CD4-positive, alpha-beta T cell (primary cell): ENCODE data around the gene COL25A1. TPM values are rescaled to one million over a fixed set of nuclear protein-coding genes. Genes with fewer than 3 reads are reported as not detected.

ENCODE experiments used
- ATAC-seq: fragments of 200-7000 bp; cut with Tn5 transposase; one replicate; pipeline ENCODE4 v1.10.0; 2022; ENCODE audit warnings: mild to moderate bottlenecking; ENCODE audit not compliant: poor library complexity
- CTCF ChIA-PET: fragments of 350-600 bp; sonication (Branson Sonifier 250); formaldehyde crosslinking; loops from one replicate; lab custom pipeline; 2021; ENCODE audit warnings: antibody characterized with exemption, inconsistent platforms; lab: Charles Lee
- POLR2A ChIA-PET: fragments of 350-600 bp; sonication (Branson Sonifier 250); formaldehyde crosslinking; loops from one replicate; lab custom pipeline; 2021; ENCODE audit warnings: antibody characterized with exemption, inconsistent platforms; lab: Charles Lee
- DNase-seq, 14 experiments: peaks; one replicate each; pipeline ENCODE4 v3.0.0-alpha.2; 2013 to 2020; ENCODE audit warnings: mixed read lengths in 2 of 14
- H3K27ac ChIP-seq, 2 donors: one replicate each; pipeline versions ENCODE4 v1.5.1 to v1.7.0; 2013; ENCODE audit warnings: low read length in 2 of 2, low read depth in 1 of 2, mild to moderate bottlenecking in 1 of 2
- H3K27me3 ChIP-seq, 2 experiments: 1 replicate in 1 of 2; 2 replicates in 1 of 2; pipeline versions ENCODE4 v1.6.1 to v1.7.0; 2013; ENCODE audit warnings: low read length in 2 of 2, control low read depth in 1 of 2, mild to moderate bottlenecking in 1 of 2, moderate library complexity in 1 of 2; ENCODE audit not compliant: insufficient read depth in 2 of 2, control insufficient read depth in 1 of 2
- H3K36me3 ChIP-seq: one replicate; pipeline ENCODE4 v1.6.1; 2013; ENCODE audit warnings: low read length, control low read depth; ENCODE audit not compliant: insufficient read depth
- H3K4me1 ChIP-seq: one replicate; pipeline ENCODE4 v1.6.1; 2013; ENCODE audit warnings: low read length, control low read depth; ENCODE audit not compliant: insufficient read depth
- H3K4me3 ChIP-seq: one replicate; pipeline ENCODE4 v1.5.1; 2013; ENCODE audit warnings: mild to moderate bottlenecking, low read length, moderate library complexity
- H3K9me3 ChIP-seq, 2 experiments: 1 replicate in 1 of 2; 2 replicates in 1 of 2; pipeline versions ENCODE4 v1.6.1 to v1.7.0; 2013; ENCODE audit warnings: low read length in 2 of 2, mild to moderate bottlenecking in 2 of 2, control low read depth in 1 of 2, moderate library complexity in 1 of 2; ENCODE audit not compliant: control insufficient read depth in 1 of 2, insufficient read depth in 1 of 2
- H3K27ac Mint-ChIP-seq: one replicate; pipeline ENCODE4 v1.8.0; 2020; ENCODE audit warnings: mixed read lengths
- H3K27me3 Mint-ChIP-seq: one replicate; pipeline ENCODE4 v1.8.0; 2021; ENCODE audit warnings: mixed read lengths
- H3K36me3 Mint-ChIP-seq: one replicate; pipeline ENCODE4 v1.8.0; 2021; ENCODE audit warnings: low read depth, mixed read lengths
- H3K4me1 Mint-ChIP-seq: one replicate; pipeline ENCODE4 v1.8.0; 2021; ENCODE audit warnings: low read depth, mixed read lengths
- H3K4me3 Mint-ChIP-seq: one replicate; pipeline ENCODE4 v1.8.0; 2020; ENCODE audit warnings: mild to moderate bottlenecking, mixed read lengths
- H3K9me3 Mint-ChIP-seq: one replicate; pipeline ENCODE4 v1.8.0; 2020; ENCODE audit warnings: mixed read lengths
- CTCF ChIP-seq: fragments of 200-600 bp; IDR thresholded peaks from one replicate; pipeline ENCODE4 v1.8.0; 2022; ENCODE audit warnings: antibody characterized with exemption, mild to moderate bottlenecking
- intact Hi-C, 2 experiments: fragments of 100-400 bp; cut with DNase I in 1 of 2; cut with micrococcal nuclease in 1 of 2; formaldehyde crosslinking; loops; one replicate each; pipeline versions ENCODE4 v1.15.1 to v1.9.0; 2023 to 2025; cut with DNase I, micrococcal nuclease
- polyA plus RNA-seq, 2 donors: library from polyadenylated mRNA; unstranded; fragments of 120-200 nt; gene quantifications; one replicate each; pipeline ENCODE4 v1.2.1, GENCODE V29; 2013
- total RNA-seq, 174 experiments: library from RNA in 2 of 174; stranded (reverse) in 2 of 174; gene quantifications; one replicate each; pipeline ENCODE4 v1.2.3 and lab custom pipeline; 2021 to 2026

COL25A1 gene
- under 1 TPM in 1 of 2 experiments, not detected in 1; 0.42 TPM for total RNA-seq
- polyA plus RNA-seq (2013, experiment 1 of 2), result 0.03 TPM
- polyA plus RNA-seq (2013, experiment 2 of 2), result 0.39 TPM
- 0 to 1.5 (median 0.11) reads per million in 172 experiments for total RNA-seq (lab: John Stamatoyannopoulos, UW)

- Histone ChIP-seq H3K9me3 (peaks cover 0 to 11% of the 10 kb centered on the region in 2 experiments), H3K27ac (no peak within 1 kb of the TSS), H3K36me3 (no peaks in the 10 kb centered on the region), H3K4me3 (peak within 1 kb of the TSS; percentile 56), H3K27me3 (peaks cover 26 to 61% of the 10 kb centered on the region in 2 experiments), H3K4me1 (peaks cover 21% of the 10 kb centered on the region)
- Mint-ChIP-seq H3K9me3 (no peaks in the 10 kb centered on the region), H3K27ac (no peak within 1 kb of the TSS), H3K4me3 (peak within 1 kb of the TSS; percentile 90), H3K4me1 (peaks cover 24% of the 10 kb centered on the region), H3K36me3 (no peaks in the 10 kb centered on the region), H3K27me3 (peaks cover 69% of the 10 kb centered on the region)
- no peak for TF ChIP-seq CTCF
- ChIA-PET POLR2A (no interaction called here), CTCF (interaction anchor here (1.2 kb wide), 1 partner anchor 106 kb away, joined by 3 read pairs; no protein-coding TSS in a partner anchor)
- ATAC-seq (peak; percentile 77), DNase-seq (peak in 13 of 14 experiments; percentile 5 to 63 (median 32))
- intact Hi-C loops, result no loop called here
These were observed at the start of gene COL25A1 for GRCh38 chr4:109302361-109303139. TSS of gene COL25A1 (minus strand) at chr4:109302658.

GRCh38 chr4:109350121-109350520 lies 47.7 kb upstream of the COL25A1 start:
- intact Hi-C loops, result no loop called here
- Mint-ChIP-seq H3K4me1 (no peaks in the 10 kb centered on the region), H3K27me3 (peaks cover 14% of the 10 kb centered on the region), H3K4me3 (no peak overlapping the region), H3K27ac (no peak overlapping the region), H3K36me3 (no peaks in the 10 kb centered on the region), H3K9me3 (no peaks in the 10 kb centered on the region)
- Histone ChIP-seq H3K4me1 (no peaks in the 10 kb centered on the region), H3K36me3 (no peaks in the 10 kb centered on the region), H3K27ac (no peak overlapping the region), H3K4me3 (no peak overlapping the region), H3K27me3 (peaks cover 0 to 10% of the 10 kb centered on the region in 2 experiments), H3K9me3 (peaks cover 0 to 9% of the 10 kb centered on the region in 2 experiments)
- POLR2A ChIA-PET, result no interaction called here
- DNase-seq (no peak), ATAC-seq (no peak)
- CTCF ChIA-PET, result no interaction called here
- TF ChIP-seq CTCF, result no peak

GRCh38 chr4:109334129-109335105 lies 32.0 kb upstream of the COL25A1 start:
- DNase-seq, result no peak
- Histone ChIP-seq H3K4me1 (no peaks in the 10 kb centered on the region), H3K9me3 (no peaks in the 10 kb centered on the region), H3K4me3 (no peak overlapping the region), H3K36me3 (no peaks in the 10 kb centered on the region), H3K27me3 (no peaks in the 10 kb centered on the region), H3K27ac (no peak overlapping the region)
- Mint-ChIP-seq H3K4me1 (no peaks in the 10 kb centered on the region), H3K27me3 (peaks cover 7% of the 10 kb centered on the region), H3K9me3 (peaks cover 2% of the 10 kb centered on the region), H3K4me3 (no peak overlapping the region), H3K36me3 (no peaks in the 10 kb centered on the region), H3K27ac (no peak overlapping the region)
- ChIA-PET POLR2A (no interaction called here), CTCF (no interaction called here)
- TF ChIP-seq CTCF, result no peak
- ATAC-seq, result no peak
- intact Hi-C loops, result no loop called here
